GM06990 (cell line): ENCODE data around the gene KIF6.

Source experiments
- DNase-seq: peaks from one replicate; pipeline ENCODE4 v3.0.0-alpha.2; 2011; ENCODE audit not compliant: insufficient read length; ENCODE audit errors: extremely low read depth
- H3K27me3 ChIP-seq: replicated peaks from 2 replicates; pipeline ENCODE4 v1.6.0; 2011; ENCODE audit warnings: low read length; ENCODE audit not compliant: control insufficient read depth, insufficient read depth
- H3K36me3 ChIP-seq: 2 replicates; pipeline ENCODE4 v1.5.1; 2011; ENCODE audit warnings: low read length; ENCODE audit not compliant: control insufficient read depth, insufficient read depth
- H3K4me3 ChIP-seq: replicated peaks from 2 replicates; pipeline ENCODE4 v1.5.1; 2011; ENCODE audit warnings: low read depth, mild to moderate bottlenecking, control low read depth, low read length
- CTCF ChIP-seq: IDR thresholded peaks from 2 replicates; pipeline ENCODE4 v1.5.1; 2011; ENCODE audit warnings: low read length, control low read depth, mild to moderate bottlenecking, inconsistent platforms; ENCODE audit not compliant: insufficient read depth, poor library complexity, severe bottlenecking

KIF6 gene

GRCh38 chr6:39425346-39426072 lies 299.7 kb downstream of the KIF6 start:
- H3K4me3 ChIP-seq: no peak overlapping the region
- no peak for TF ChIP-seq CTCF
- no peaks in the 10 kb centered on the region; the same call in 1 of the 2 replicates for H3K27me3 ChIP-seq
- DNase-seq: no peak
- H3K36me3 ChIP-seq: no peaks in the 10 kb centered on the region

- Histone ChIP-seq H3K27me3 (no peaks in the 10 kb centered on the region; the same call in 1 of the 2 replicates), H3K4me3 (no peak overlapping the region), H3K36me3 (no peaks in the 10 kb centered on the region)
- no peak for TF ChIP-seq CTCF
- DNase-seq: no peak
Measured at GRCh38 chr6:39424831-39425230, 300.4 kb downstream of the KIF6 start.

- H3K36me3 ChIP-seq: no peaks in the 10 kb centered on the region
- DNase-seq: no peak
Measured at GRCh38 chr6:39422238-39422637, 303.0 kb downstream of the KIF6 start.

GRCh38 chr6:39421383-39422225 lies 303.6 kb downstream of the KIF6 start:
- Histone ChIP-seq H3K4me3 (no peak overlapping the region), H3K27me3 (no peaks in the 10 kb centered on the region; the same call in 1 of the 2 replicates), H3K36me3 (no peaks in the 10 kb centered on the region)
- DNase-seq: no peak
- TF ChIP-seq CTCF: no peak

More at GRCh38 chr6:39422238-39422637, 303.0 kb downstream of the KIF6 start:
- no peak for TF ChIP-seq CTCF
- no peaks in the 10 kb centered on the region; the same call in 1 of the 2 replicates for H3K27me3 ChIP-seq
- H3K4me3 ChIP-seq: no peak overlapping the region

- no peak overlapping the region for H3K4me3 ChIP-seq
- no peaks in the 10 kb centered on the region; the same call in 1 of the 2 replicates for H3K27me3 ChIP-seq
- DNase-seq: no peak
- no peak for TF ChIP-seq CTCF
- no peaks in the 10 kb centered on the region for H3K36me3 ChIP-seq
Measured at GRCh38 chr6:39420300-39421265, 304.6 kb downstream of the KIF6 start.
